A549 (cell line): ENCODE measurements around the gene MRTO4. TPM values are rescaled to one million over a fixed set of nuclear protein-coding genes. Genes with fewer than 3 reads are reported as not detected.

Experiments used
- ATAC-seq, 2 experiments: fragments of 200-7000 bp in 1 of 2; fragments of >200 bp in 1 of 2; cut with Nextera tagmentation in 1 of 2; cut with Tn5 transposase in 1 of 2; 3 replicates each; pipeline versions ENCODE4 v1.8.0 to v1.9.1; 2018 to 2020; ENCODE audit warnings: mild to moderate bottlenecking in 1 of 2, moderate library complexity in 1 of 2
- CTCF ChIA-PET: fragments of 300-600 bp; sonication (Branson Sonifier 250); formaldehyde crosslinking; extraction: SDS; loops from one replicate; lab custom pipeline; 2021; ENCODE audit warnings: antibody characterized with exemption, inconsistent platforms; lab: Yijun Ruan, JAX
- POLR2A ChIA-PET: fragments of 350-600 bp; formaldehyde crosslinking; extraction: SDS; loops from one replicate; lab custom pipeline; 2021; ENCODE audit warnings: antibody characterized with exemption, inconsistent platforms; lab: Yijun Ruan, JAX
- DNase-seq, 2 experiments: peaks; one replicate each; pipeline versions ENCODE4 v3.0.0 to v3.0.0-alpha.2; 2011 to 2016; ENCODE audit warnings: low read depth in 1 of 2, low spot score in 1 of 2
- FAIRE-seq: peaks from 2 replicates; lab custom pipeline; 2011; peaks lifted over from hg19 to GRCh38; lab: Jason Lieb, UNC
- H3K27ac ChIP-seq, 2 experiments: fragments of >200 bp; sonication (Bioruptor Twin); formaldehyde crosslinking; 3 replicates each; pipeline ENCODE4 v1.5.1; 2016 to 2017
- H3K4me1 ChIP-seq: fragments of >200 bp; sonication (Bioruptor Twin); formaldehyde crosslinking; 3 replicates; pipeline ENCODE4 v1.6.1; 2016
- H3K4me2 ChIP-seq: fragments of >200 bp; sonication (Bioruptor Twin); formaldehyde crosslinking; 3 replicates; pipeline ENCODE4 v1.6.1; 2016
- H3K4me3 ChIP-seq: fragments of >200 bp; sonication (Bioruptor Twin); formaldehyde crosslinking; 3 replicates; pipeline ENCODE4 v1.5.1; 2016
- H3K9me3 ChIP-seq: fragments of >200 bp; sonication (Bioruptor Twin); formaldehyde crosslinking; 3 replicates; pipeline ENCODE4 v1.6.1; 2016
- CBX8 ChIP-seq: fragments of 200-600 bp; sonication (generic); IDR thresholded peaks from 2 replicates; pipeline ENCODE4 v1.6.1; 2016
- CEBPB ChIP-seq, 2 experiments: fragments of >200 bp in 1 of 2; sonication (Bioruptor Twin) in 1 of 2; formaldehyde crosslinking in 1 of 2; IDR thresholded peaks; 2 replicates each; pipeline ENCODE4 v1.6.1; 2012 to 2016
- E2F6 ChIP-seq: IDR thresholded peaks from 2 replicates; pipeline ENCODE4 v1.6.1; 2012; ENCODE audit warnings: low read depth, borderline replicate concordance
- EHMT2 ChIP-seq: fragments of 200-600 bp; sonication (generic); IDR thresholded peaks from 2 replicates; pipeline ENCODE4 v1.6.1; 2016; ENCODE audit warnings: antibody characterized with exemption, low read depth, mild to moderate bottlenecking, moderate library complexity
- EP300 ChIP-seq, 2 experiments: fragments of >200 bp; sonication (Bioruptor Twin); formaldehyde crosslinking; IDR thresholded peaks; 2 replicates in 1 of 2; 3 replicates in 1 of 2; pipeline ENCODE4 v1.6.1; 2016 to 2017
- FOXS1 ChIP-seq: fragments of 250-450 bp; sonication (Bioruptor Pico); IDR thresholded peaks from 2 replicates; pipeline ENCODE4 v1.5.0; 2020; ENCODE audit warnings: mild to moderate bottlenecking, moderate library complexity
- GATA3 ChIP-seq: IDR thresholded peaks from 2 replicates; pipeline ENCODE4 v1.6.1; 2012; ENCODE audit warnings: borderline replicate concordance
- HDAC2 ChIP-seq: fragments of 200-600 bp; sonication (generic); IDR thresholded peaks from 2 replicates; pipeline ENCODE4 v1.6.1; 2016
- HOXA7 ChIP-seq: fragments of 250-450 bp; sonication (Bioruptor Pico); IDR thresholded peaks from 2 replicates; pipeline ENCODE4 v1.5.0; 2020; ENCODE audit warnings: mild to moderate bottlenecking, moderate library complexity
- HOXB13 ChIP-seq: fragments of 250-450 bp; sonication (Bioruptor Pico); IDR thresholded peaks from 2 replicates; pipeline ENCODE4 v1.5.0; 2020; ENCODE audit warnings: low read depth, mild to moderate bottlenecking, moderate library complexity
- KDM1A ChIP-seq: fragments of 200-600 bp; sonication (generic); IDR thresholded peaks from 2 replicates; pipeline ENCODE4 v1.6.1; 2016; ENCODE audit warnings: low read depth, mild to moderate bottlenecking
- MAFK ChIP-seq: fragments of 450-650 bp; IDR thresholded peaks from 2 replicates; pipeline ENCODE4 v1.6.1; 2014; ENCODE audit not compliant: partially characterized antibody
- PBX3 ChIP-seq: IDR thresholded peaks from 2 replicates; pipeline ENCODE4 v1.6.1; 2012
- POLR2AphosphoS2 ChIP-seq: conservative IDR thresholded peaks from 2 replicates; pipeline ENCODE4 v1.6.1; 2012; ENCODE audit warnings: low read length, improper control_type of control experiment, inconsistent platforms
- RCOR1 ChIP-seq: fragments of 150-350 bp; IDR thresholded peaks from 2 replicates; pipeline ENCODE4 v1.6.1; 2014; ENCODE audit warnings: antibody characterized with exemption, low read length, low read depth
- SMC3 ChIP-seq: fragments of >200 bp; sonication (Bioruptor Twin); formaldehyde crosslinking; IDR thresholded peaks from 3 replicates; pipeline ENCODE4 v1.6.1; 2018; ENCODE audit warnings: inconsistent platforms
- USF2 ChIP-seq: fragments of 450-650 bp; IDR thresholded peaks from 2 replicates; pipeline ENCODE4 v1.6.1; 2014; ENCODE audit warnings: antibody characterized with exemption
- WGBS: methylation state at CpG from one replicate; pipeline ENCODE4 v1.1.6; 2017; ENCODE audit errors: missing lambda C conversion rate; 5-methylcytosine and 5-hydroxymethylcytosine counted together
- polyA plus RNA-seq, 4 experiments: library from polyadenylated mRNA; depleted of rRNA in 3 of 4; stranded (reverse); fragments of >200 nt; fragmentation: RNase III in 1 of 4; extraction: RNeasy Plus Mini Kit Qiagen cat#74134 plus additional on column Dnase treatment in 1 of 4; gene quantifications; 2 replicates in 3 of 4; 3 replicates in 1 of 4; pipeline ENCODE4 v1.2.3, GENCODE V29; 2011 to 2017
- TF ChIP-seq, protein P1 (sequence below): fragments of >200 bp; sonication (Bioruptor Twin); formaldehyde crosslinking; IDR thresholded peaks from 3 replicates; pipeline ENCODE4 v1.6.1; 2016
- TF ChIP-seq, protein P2 (sequence below): fragments of >200 bp; sonication (Bioruptor Twin); formaldehyde crosslinking; IDR thresholded peaks from 2 replicates; pipeline ENCODE4 v1.6.1; 2016

MRTO4 gene
- polyA plus RNA-seq, 2 of the 4 experiments (the other 2 are of a cell fraction) = 61.7 to 66.4 TPM

DNA sequence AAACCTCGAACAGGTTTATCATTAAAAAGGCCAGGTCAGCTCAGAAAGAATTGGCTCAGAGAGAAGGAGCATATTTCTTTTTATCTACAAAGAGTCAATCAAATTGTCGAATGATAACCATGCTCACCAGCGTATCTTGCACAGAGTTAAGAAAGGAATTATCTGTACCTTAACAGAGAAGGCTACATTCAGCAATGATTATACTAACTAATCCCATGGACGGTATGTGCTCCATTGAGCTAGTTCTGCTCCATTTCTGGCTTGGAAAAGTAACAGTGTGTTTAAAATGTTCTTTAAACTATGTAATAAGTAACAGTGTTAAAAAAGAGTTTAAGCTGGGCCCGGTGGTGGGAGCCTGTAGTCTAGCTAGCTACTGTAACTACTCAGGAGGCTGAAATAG, 45.8 kb upstream of the MRTO4 start:
- Histone ChIP-seq H3K9me3 (no peaks in the 10 kb centered on the region), H3K4me2 (no peak overlapping the region), H3K4me3 (no peak overlapping the region)
- ATAC-seq (no peak), DNase-seq (no peak), FAIRE-seq (no peak)
- POLR2A ChIA-PET = no interaction called here
- CTCF ChIA-PET = interaction anchor here (1.2 to 1.4 kb wide), 2 partner anchors 26 to 45 kb away, joined by 3 read pairs; partner anchors contain the start of genes EMC1 and MRTO4
- WGBS = 78% methylated on average over 5 of the region's 5 CpGs
- TF ChIP-seq EHMT2 = no peak
- TF ChIP-seq, all 56 proteins: peak for 0
- H3K27ac ChIP-seq = no peak overlapping the region
- peaks cover 41% of the 10 kb centered on the region for H3K4me1 ChIP-seq

GRCh38 chr1:19206947-19207346, 44.7 kb upstream of the MRTO4 start:
- Histone ChIP-seq H3K4me2 (no peak overlapping the region), H3K4me3 (no peak overlapping the region), H3K9me3 (no peaks in the 10 kb centered on the region), H3K27ac (no peak overlapping the region), H3K4me1 (peaks cover 48% of the 10 kb centered on the region)
- DNase-seq (no peak), ATAC-seq (no peak), FAIRE-seq (no peak)
- ChIA-PET POLR2A (no interaction called here), CTCF (interaction anchor here (0.6 to 1.4 kb wide), 2 partner anchors 44 to 280 kb away, joined by 3 read pairs; partner anchors contain the start of genes EMC1 and MRTO4)
- TF ChIP-seq POLR2AphosphoS2 = no peak
- TF ChIP-seq, protein P1, sequence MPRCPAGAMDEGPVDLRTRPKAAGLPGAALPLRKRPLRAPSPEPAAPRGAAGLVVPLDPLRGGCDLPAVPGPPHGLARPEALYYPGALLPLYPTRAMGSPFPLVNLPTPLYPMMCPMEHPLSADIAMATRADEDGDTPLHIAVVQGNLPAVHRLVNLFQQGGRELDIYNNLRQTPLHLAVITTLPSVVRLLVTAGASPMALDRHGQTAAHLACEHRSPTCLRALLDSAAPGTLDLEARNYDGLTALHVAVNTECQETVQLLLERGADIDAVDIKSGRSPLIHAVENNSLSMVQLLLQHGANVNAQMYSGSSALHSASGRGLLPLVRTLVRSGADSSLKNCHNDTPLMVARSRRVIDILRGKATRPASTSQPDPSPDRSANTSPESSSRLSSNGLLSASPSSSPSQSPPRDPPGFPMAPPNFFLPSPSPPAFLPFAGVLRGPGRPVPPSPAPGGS = no peak
- no peak for TF ChIP-seq USF2
- no peak for TF ChIP-seq GATA3
- no peak for TF ChIP-seq HDAC2
- TF ChIP-seq, protein P2, sequence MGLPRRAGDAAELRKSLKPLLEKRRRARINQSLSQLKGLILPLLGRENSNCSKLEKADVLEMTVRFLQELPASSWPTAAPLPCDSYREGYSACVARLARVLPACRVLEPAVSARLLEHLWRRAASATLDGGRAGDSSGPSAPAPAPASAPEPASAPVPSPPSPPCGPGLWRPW = no peak
- TF ChIP-seq FOXS1 (CRISPR knock-in tag) = no peak
- TF ChIP-seq HOXA7 = no peak
- no peak for TF ChIP-seq HOXB13 (CRISPR knock-in tag)
- no peak for TF ChIP-seq SMC3
- TF ChIP-seq KDM1A = no peak
- TF ChIP-seq PBX3 = no peak
- 84% methylated on average over 3 of the region's 3 CpGs for WGBS

DNA sequence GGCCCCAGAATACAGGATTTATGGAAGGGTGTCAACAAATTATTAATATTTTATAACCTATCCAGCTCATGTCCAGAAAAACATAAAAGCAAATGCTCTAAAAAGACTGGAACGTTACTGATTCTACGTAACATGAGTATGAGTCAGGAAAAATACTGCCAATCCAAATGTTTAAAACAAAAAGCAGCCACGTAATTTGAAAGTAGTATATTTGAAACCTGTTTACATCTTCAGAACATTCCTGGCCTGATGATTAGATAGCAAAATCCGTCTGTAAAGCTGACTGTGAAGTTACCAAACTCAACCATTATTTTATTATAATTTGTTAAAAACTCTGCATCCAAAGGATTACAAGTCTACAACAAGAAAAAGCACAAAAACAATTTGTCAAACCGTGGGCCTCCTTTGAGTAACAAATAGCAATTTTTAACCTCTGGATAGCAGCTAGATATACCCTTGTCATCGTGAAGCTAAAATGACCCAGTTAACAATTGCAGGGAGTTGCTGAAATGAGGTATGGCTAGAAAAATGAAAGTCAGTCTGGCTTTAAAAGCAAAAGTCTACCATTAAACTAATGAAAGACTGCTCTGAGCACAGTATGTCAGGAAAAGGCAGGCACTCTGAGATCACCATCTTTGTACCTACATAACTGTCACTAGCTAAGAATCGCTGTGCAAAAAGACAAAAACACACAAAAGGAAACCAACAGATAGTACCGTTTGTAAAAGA, 42.7 kb upstream of the MRTO4 start:
- ATAC-seq = no peak
- WGBS = 14% methylated on average over 8 of the region's 8 CpGs
- Histone ChIP-seq H3K4me2 (peak overlapping the region; percentile 89), H3K27ac (peak overlapping the region; percentile 88 to 99), H3K4me1 (peaks cover 31% of the 10 kb centered on the region), H3K4me3 (peak overlapping the region; percentile 92), H3K9me3 (no peaks in the 10 kb centered on the region)
- DNase-seq = no peak
- ChIA-PET POLR2A (no interaction called here), CTCF (interaction anchor here (1.2 to 2.3 kb wide), 2 partner anchors 29 to 32 kb away, joined by 3 to 9 read pairs; no protein-coding TSS in a partner anchor)
- no peak for FAIRE-seq
- no peak for TF ChIP-seq MAFK
- TF ChIP-seq SMC3 = no peak
- no peak for TF ChIP-seq EP300 (IDR thresholded peaks at IDR 0.05)
- TF ChIP-seq E2F6 = no peak
- no peak for TF ChIP-seq HOXB13 (CRISPR knock-in tag)
- no peak for TF ChIP-seq RCOR1
- no peak for TF ChIP-seq EHMT2
- TF ChIP-seq CEBPB (IDR thresholded peaks at IDR 0.05) = no peak
- no peak for TF ChIP-seq CBX8
